HEK293 (cell line): ENCODE data around the gene SLC25A39.

ENCODE experiments used
- YY1 ChIP-seq: fragments of 450-650 bp; formaldehyde crosslinking; IDR thresholded peaks from 2 replicates; pipeline ENCODE4 v1.5.1; 2018; ENCODE audit warnings: missing biosample characterization, missing genetic modification characterization
- ZBTB8A ChIP-seq: fragments of 450-650 bp; formaldehyde crosslinking; IDR thresholded peaks from 2 replicates; pipeline ENCODE4 v1.5.1; 2016; ENCODE audit warnings: missing biosample characterization, missing genetic modification characterization
- ZNF404 ChIP-seq: fragments of 450-650 bp; formaldehyde crosslinking; IDR thresholded peaks from 2 replicates; pipeline ENCODE4 v1.5.1; 2017; ENCODE audit warnings: missing biosample characterization, missing genetic modification characterization
- ZNF670 ChIP-seq: fragments of 450-650 bp; formaldehyde crosslinking; IDR thresholded peaks from 2 replicates; pipeline ENCODE4 v1.5.1; 2016; ENCODE audit warnings: missing biosample characterization, missing genetic modification characterization, low read depth
- ZNF830 ChIP-seq: fragments of 450-650 bp; IDR thresholded peaks from 2 replicates; pipeline ENCODE4 v1.5.0; 2018; ENCODE audit warnings: missing biosample characterization, missing genetic modification characterization, low read depth, mild to moderate bottlenecking, moderate library complexity
- TF ChIP-seq, protein P1 (sequence below): fragments of 450-650 bp; formaldehyde crosslinking; IDR thresholded peaks from 2 replicates; pipeline ENCODE4 v1.5.1; 2016; ENCODE audit warnings: missing biosample characterization, missing genetic modification characterization
- TF ChIP-seq, protein P2 (sequence below): fragments of 450-650 bp; formaldehyde crosslinking; conservative IDR thresholded peaks from 2 replicates; pipeline ENCODE4 v1.5.1; 2016; ENCODE audit warnings: low read depth, missing biosample characterization, missing genetic modification characterization
- TF ChIP-seq, protein P3 (sequence below): fragments of 450-650 bp; formaldehyde crosslinking; optimal IDR thresholded peaks from 2 replicates; pipeline ENCODE3; 2016; ENCODE audit warnings: missing biosample characterization, mild to moderate bottlenecking, missing genetic modification characterization

DNA sequence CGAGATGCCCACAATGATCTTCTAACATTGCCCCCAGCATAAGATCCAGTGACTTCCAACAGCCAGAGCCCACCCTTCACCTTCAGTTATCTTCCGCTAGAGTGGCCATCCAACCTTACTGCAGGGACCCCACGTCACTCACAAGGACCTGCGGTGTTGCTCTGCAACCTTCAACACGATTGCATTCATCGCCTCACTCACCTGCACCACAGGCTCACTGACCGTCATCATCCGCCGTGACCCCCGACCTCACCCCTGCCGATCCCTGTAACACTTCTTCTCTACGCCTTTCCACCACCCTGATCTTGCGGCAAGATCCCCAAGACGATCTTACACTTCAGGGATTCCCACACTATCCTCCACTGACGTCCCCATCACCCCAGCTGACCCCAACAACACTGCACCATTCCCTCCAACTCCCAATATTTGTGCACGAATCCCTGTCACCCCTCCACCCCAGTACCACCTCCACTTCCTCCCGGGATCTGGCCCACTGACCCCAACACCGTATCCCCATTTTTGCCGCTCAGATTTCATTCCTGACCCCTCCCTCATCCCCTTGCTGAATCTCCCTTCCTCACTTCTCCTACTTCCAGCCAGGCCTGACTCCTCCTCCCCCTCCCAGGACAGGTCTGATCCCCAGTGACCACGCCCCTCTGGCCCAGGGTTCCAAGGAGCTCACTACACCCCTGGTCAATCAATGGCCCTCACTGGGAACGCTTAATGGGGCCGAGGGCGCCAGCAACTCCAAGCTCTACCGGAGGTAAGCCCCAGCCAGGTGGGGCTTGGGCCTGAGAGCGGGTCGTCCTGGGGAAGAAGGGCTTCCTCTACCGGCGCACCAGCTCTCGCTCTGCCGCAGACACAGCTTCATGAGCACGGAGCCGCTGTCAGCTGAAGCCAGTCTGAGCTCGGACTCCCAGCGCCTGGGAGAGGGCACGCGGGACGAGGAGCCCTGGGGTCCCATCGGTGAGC lies 8.6 kb downstream of the SLC25A39 start:
- no peak for TF ChIP-seq ZBTB8A
- TF ChIP-seq ZNF670 (tag by site-specific recombination): no peak
- no peak for TF ChIP-seq YY1 (tag by site-specific recombination)
- TF ChIP-seq, protein P1, sequence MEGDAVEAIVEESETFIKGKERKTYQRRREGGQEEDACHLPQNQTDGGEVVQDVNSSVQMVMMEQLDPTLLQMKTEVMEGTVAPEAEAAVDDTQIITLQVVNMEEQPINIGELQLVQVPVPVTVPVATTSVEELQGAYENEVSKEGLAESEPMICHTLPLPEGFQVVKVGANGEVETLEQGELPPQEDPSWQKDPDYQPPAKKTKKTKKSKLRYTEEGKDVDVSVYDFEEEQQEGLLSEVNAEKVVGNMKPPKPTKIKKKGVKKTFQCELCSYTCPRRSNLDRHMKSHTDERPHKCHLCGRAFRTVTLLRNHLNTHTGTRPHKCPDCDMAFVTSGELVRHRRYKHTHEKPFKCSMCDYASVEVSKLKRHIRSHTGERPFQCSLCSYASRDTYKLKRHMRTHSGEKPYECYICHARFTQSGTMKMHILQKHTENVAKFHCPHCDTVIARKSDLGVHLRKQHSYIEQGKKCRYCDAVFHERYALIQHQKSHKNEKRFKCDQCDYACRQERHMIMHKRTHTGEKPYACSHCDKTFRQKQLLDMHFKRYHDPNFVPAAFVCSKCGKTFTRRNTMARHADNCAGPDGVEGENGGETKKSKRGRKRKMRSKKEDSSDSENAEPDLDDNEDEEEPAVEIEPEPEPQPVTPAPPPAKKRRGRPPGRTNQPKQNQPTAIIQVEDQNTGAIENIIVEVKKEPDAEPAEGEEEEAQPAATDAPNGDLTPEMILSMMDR (tag by site-specific recombination): no peak
- TF ChIP-seq, protein P2, sequence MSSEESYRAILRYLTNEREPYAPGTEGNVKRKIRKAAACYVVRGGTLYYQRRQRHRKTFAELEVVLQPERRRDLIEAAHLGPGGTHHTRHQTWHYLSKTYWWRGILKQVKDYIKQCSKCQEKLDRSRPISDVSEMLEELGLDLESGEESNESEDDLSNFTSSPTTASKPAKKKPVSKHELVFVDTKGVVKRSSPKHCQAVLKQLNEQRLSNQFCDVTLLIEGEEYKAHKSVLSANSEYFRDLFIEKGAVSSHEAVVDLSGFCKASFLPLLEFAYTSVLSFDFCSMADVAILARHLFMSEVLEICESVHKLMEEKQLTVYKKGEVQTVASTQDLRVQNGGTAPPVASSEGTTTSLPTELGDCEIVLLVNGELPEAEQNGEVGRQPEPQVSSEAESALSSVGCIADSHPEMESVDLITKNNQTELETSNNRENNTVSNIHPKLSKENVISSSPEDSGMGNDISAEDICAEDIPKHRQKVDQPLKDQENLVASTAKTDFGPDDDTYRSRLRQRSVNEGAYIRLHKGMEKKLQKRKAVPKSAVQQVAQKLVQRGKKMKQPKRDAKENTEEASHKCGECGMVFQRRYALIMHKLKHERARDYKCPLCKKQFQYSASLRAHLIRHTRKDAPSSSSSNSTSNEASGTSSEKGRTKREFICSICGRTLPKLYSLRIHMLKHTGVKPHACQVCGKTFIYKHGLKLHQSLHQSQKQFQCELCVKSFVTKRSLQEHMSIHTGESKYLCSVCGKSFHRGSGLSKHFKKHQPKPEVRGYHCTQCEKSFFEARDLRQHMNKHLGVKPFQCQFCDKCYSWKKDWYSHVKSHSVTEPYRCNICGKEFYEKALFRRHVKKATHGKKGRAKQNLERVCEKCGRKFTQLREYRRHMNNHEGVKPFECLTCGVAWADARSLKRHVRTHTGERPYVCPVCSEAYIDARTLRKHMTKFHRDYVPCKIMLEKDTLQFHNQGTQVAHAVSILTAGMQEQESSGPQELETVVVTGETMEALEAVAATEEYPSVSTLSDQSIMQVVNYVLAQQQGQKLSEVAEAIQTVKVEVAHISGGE: no peak
- TF ChIP-seq, protein P3, sequence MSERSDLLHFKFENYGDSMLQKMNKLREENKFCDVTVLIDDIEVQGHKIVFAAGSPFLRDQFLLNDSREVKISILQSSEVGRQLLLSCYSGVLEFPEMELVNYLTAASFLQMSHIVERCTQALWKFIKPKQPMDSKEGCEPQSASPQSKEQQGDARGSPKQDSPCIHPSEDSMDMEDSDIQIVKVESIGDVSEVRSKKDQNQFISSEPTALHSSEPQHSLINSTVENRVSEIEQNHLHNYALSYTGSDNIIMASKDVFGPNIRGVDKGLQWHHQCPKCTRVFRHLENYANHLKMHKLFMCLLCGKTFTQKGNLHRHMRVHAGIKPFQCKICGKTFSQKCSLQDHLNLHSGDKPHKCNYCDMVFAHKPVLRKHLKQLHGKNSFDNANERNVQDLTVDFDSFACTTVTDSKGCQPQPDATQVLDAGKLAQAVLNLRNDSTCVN (tag by site-specific recombination): no peak
- no peak for TF ChIP-seq ZNF404 (tag by site-specific recombination)
- no peak for TF ChIP-seq ZNF830 (tag by site-specific recombination)
